ENCODE data around the gene ETV3L. TPM values are rescaled to one million over a fixed set of nuclear protein-coding genes. Genes with fewer than 3 reads are reported as not detected.
A peak's percentile ranks its signal among the peaks of the same experiment; 100 is the strongest.

The ETV3L gene
- total RNA-seq: not detected

- no peak for DNase-seq (ENCODE audit: low spot score in 2 of 2)
- H3K36me3 ChIP-seq: no peaks in the 10 kb centered on the region
- no peaks in the 10 kb centered on the region for H3K27me3 ChIP-seq
- no peaks in the 10 kb centered on the region for H3K9me3 ChIP-seq
- intact Hi-C loops (cut with DNase I): no loop called here
- H3K27ac ChIP-seq: no peak within 1 kb of the TSS
- no peaks in the 10 kb centered on the region for H3K4me1 ChIP-seq
- H3K4me3 ChIP-seq: no peak within 1 kb of the TSS
- no peak for TF ChIP-seq CTCF (IDR thresholded peaks at IDR 0.05)
These were observed at the start of gene ETV3L for GRCh38 chr1:157099633-157100009. Gene ETV3L, minus strand, starts transcription at chr1:157099808. Its CDS starts 285 bp downstream, at chr1:157099523.

DNA sequence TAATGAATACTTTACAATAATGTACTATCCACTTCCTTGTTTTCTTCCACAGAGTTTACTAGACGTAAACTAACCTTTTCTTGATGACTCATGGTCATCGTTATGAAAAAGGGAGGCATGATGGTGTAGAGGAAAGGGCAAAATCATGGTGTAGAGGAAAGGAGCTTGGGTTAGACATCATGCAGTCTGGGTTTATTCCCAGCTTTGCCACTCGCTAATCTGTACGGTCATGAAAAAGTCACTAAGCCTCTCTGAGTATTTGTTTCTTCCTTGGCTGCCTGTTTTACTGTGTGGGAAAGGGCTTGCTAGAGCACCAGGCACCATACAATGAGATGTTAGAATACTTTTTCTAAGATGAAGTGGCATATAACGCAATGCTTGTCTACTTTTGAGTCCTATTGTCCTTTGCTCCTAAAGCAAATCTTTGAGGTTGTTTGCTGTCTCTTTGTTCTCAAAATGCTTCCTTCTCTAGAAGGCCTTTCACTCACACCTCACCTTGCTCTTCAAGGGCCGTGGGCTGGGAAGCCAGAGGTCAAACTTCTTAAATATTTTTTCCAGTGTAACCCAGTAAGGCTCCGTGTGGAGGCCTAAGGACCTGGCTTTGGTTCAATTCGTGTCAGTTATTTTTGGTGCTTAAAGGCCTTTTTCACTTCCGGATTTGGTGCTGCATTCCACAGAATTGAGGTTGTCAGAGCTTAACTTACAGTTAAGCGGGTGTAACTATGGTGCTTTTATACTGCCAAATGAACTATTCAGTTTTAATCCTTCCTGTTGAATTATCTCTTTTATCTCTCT lies 48.5 kb upstream of the ETV3L start:
- H3K27me3 ChIP-seq: no peaks in the 10 kb centered on the region
- no peaks in the 10 kb centered on the region for H3K36me3 ChIP-seq
- no peak for TF ChIP-seq CTCF (IDR thresholded peaks at IDR 0.05)
- no peak for DNase-seq (ENCODE audit: low spot score in 2 of 2)
- no peaks in the 10 kb centered on the region for H3K9me3 ChIP-seq
- H3K27ac ChIP-seq: peak overlapping the region in 1 of 2 donors; percentile 11
- H3K4me1 ChIP-seq: no peaks in the 10 kb centered on the region
- intact Hi-C loops (cut with DNase I): no loop called here
- no peak overlapping the region for H3K4me3 ChIP-seq

DNA sequence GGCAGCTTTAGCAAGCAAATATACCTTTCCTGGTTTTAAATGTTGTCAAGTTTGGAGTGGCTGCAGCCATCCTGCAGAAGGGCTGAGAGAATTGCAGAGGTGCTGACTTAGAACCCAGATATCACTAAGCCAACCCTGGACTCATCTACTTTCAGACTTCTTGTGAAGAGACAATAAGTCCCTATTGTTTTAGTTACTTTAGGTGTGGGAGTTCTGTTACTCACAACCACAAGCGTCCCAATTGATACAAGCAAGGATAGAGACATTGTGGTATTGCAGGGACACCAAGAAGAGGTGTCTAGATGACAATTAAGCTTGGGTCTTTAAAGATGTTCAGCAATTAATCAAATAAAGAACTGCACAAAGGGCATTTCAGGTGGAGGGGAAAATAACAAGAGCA lies 47.4 kb upstream of the ETV3L start:
- Histone ChIP-seq H3K27ac (no peak overlapping the region), H3K4me3 (no peak overlapping the region), H3K4me1 (no peaks in the 10 kb centered on the region), H3K27me3 (no peaks in the 10 kb centered on the region), H3K9me3 (no peaks in the 10 kb centered on the region), H3K36me3 (no peaks in the 10 kb centered on the region)
- no peak for DNase-seq (ENCODE audit: low spot score in 2 of 2)
- intact Hi-C loops (cut with DNase I): no loop called here
- TF ChIP-seq CTCF (IDR thresholded peaks at IDR 0.05): no peak

- no peak overlapping the region for H3K4me3 ChIP-seq
- no peaks in the 10 kb centered on the region for H3K36me3 ChIP-seq
- H3K27me3 ChIP-seq: no peaks in the 10 kb centered on the region
- H3K27ac ChIP-seq: no peak overlapping the region
- intact Hi-C loops (cut with DNase I): no loop called here
- TF ChIP-seq CTCF (IDR thresholded peaks at IDR 0.05): no peak
- no peaks in the 10 kb centered on the region for H3K9me3 ChIP-seq
- no peaks in the 10 kb centered on the region for H3K4me1 ChIP-seq
- DNase-seq (ENCODE audit: low spot score in 2 of 2): no peak
These were observed 46.6 kb upstream of the ETV3L start for GRCh38 chr1:157146244-157146643.

DNA sequence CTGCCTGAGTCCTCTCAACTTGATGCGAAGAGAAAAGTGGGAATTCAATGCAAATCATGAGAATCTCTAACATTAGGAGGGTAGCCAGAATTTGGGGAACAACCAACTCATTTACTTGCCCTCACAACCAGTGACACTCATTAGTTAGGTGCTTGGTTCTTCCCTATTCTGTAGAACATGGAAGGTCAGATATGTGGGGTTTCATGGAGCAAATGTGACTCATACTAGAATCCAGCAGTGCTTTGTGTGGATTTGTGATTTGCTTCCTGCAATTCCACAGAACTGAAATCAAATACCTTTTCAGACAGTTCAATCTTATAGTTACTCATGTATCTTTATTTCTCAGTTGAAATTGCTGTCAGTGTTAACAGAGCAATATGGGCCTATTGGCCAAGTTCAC lies 45.5 kb upstream of the ETV3L start:
- H3K36me3 ChIP-seq: no peaks in the 10 kb centered on the region
- no peaks in the 10 kb centered on the region for H3K9me3 ChIP-seq
- H3K4me1 ChIP-seq: no peaks in the 10 kb centered on the region
- DNase-seq (ENCODE audit: low spot score in 2 of 2): no peak
- H3K27me3 ChIP-seq: no peaks in the 10 kb centered on the region
- intact Hi-C loops (cut with DNase I): no loop called here
- no peak overlapping the region for H3K4me3 ChIP-seq
- H3K27ac ChIP-seq: no peak overlapping the region
- TF ChIP-seq CTCF (IDR thresholded peaks at IDR 0.05): no peak
